ENCODE data around the gene C2CD4C. TPM values are rescaled to one million over a fixed set of nuclear protein-coding genes. Genes with fewer than 3 reads are reported as not detected.
"Not testable (repeated sequence)": the region's sequence is repeated elsewhere in the genome, so short reads cannot be mapped to it uniquely, and the experiment has no call there.

C2CD4C gene
- total and polyA plus RNA-seq, 10 donors, result 0.23 to 2.1 (median 0.77) TPM; not detected in 1

- no peak overlapping the region for H3K27ac ChIP-seq
- no peaks in the 10 kb centered on the region for H3K36me3 ChIP-seq
- H3K4me3 ChIP-seq, result no peak overlapping the region
- WGBS, 5 donors, result 65 to 72% (median 70%) methylated on average over 17 of the region's 17 CpGs
- no peaks in the 10 kb centered on the region for H3K4me1 ChIP-seq
- H3K9me3 ChIP-seq, result no peaks in the 10 kb centered on the region
- intact Hi-C loops (cut with DNase I; ENCODE audit: low total_unique reads), result no loop called here
- peak; percentile 45 for DNase-seq
- peaks cover 0 to 59% (median 0%) of the 10 kb centered on the region in 7 donors for H3K27me3 ChIP-seq (replicated peaks in 1 of 7)
- TF ChIP-seq POLR2A (IDR thresholded peaks at IDR 0.05), result no peak
- no peak for TF ChIP-seq POLR2AphosphoS5 (IDR thresholded peaks at IDR 0.05)
- TF ChIP-seq, protein P1, sequence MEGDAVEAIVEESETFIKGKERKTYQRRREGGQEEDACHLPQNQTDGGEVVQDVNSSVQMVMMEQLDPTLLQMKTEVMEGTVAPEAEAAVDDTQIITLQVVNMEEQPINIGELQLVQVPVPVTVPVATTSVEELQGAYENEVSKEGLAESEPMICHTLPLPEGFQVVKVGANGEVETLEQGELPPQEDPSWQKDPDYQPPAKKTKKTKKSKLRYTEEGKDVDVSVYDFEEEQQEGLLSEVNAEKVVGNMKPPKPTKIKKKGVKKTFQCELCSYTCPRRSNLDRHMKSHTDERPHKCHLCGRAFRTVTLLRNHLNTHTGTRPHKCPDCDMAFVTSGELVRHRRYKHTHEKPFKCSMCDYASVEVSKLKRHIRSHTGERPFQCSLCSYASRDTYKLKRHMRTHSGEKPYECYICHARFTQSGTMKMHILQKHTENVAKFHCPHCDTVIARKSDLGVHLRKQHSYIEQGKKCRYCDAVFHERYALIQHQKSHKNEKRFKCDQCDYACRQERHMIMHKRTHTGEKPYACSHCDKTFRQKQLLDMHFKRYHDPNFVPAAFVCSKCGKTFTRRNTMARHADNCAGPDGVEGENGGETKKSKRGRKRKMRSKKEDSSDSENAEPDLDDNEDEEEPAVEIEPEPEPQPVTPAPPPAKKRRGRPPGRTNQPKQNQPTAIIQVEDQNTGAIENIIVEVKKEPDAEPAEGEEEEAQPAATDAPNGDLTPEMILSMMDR (IDR thresholded peaks at IDR 0.05 in 8 of 11, conservative IDR thresholded peaks at IDR 0.05 in 3 of 11), result no peak
These were observed 44.3 kb downstream of the C2CD4C start for GRCh38 chr19:364496-365287.

DNA sequence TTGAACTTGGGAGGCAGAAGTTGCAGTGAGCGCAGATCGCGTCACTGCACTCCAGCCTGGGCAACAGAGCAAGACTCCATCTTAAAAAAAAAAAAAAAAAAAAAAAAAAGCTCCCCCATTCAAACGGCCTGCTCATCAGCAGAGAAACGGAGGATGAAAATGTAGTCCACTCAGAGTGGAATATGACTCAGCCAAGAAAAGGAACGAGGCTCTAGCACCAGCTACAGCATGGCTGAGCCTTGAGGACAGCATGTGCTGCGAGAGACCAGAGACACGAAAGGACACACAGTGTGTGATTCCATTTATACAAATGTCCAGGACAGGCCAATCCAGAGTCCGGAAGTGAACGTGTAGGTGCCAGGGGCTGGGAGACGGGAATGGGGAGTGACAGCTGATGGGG, 46.3 kb downstream of the C2CD4C start:
- DNase-seq, result peak; percentile 21
- H3K4me3 ChIP-seq, result no peak overlapping the region
- TF ChIP-seq, protein P1 (IDR thresholded peaks at IDR 0.05 in 8 of 11, conservative IDR thresholded peaks at IDR 0.05 in 3 of 11), result no peak
- no peak for TF ChIP-seq POLR2A (IDR thresholded peaks at IDR 0.05)
- TF ChIP-seq POLR2AphosphoS5 (IDR thresholded peaks at IDR 0.05), result no peak
- no peak overlapping the region for H3K27ac ChIP-seq
- 80 to 91% (median 84%) methylated on average over 11 of the region's 11 CpGs for WGBS, 5 donors
- no peaks in the 10 kb centered on the region for H3K4me1 ChIP-seq
- no peaks in the 10 kb centered on the region for H3K9me3 ChIP-seq
- H3K27me3 ChIP-seq (replicated peaks in 1 of 7), result peaks cover 0 to 58% (median 0%) of the 10 kb centered on the region in 7 donors
- H3K36me3 ChIP-seq, result no peaks in the 10 kb centered on the region
- intact Hi-C loops (cut with DNase I; ENCODE audit: low total_unique reads), result no loop called here

DNA sequence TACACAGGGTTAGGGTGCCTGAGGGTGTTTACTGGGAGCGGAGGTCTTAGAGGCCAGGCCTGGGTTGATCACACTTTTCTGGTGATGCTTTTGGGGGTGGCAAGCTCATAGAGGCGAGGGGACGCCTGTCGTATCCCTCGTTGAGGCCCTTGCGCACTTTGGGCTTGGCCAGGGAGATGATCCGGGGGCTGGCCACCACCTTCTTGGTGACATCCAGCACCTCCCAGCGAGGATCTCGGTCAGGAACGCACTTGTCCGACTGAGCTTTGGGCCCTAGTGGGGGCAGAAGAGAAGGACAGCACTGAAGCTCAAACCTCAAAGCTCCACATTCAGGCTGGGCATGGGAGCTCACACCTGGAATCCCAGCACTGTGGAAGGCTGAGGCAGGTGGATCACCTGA, 46.8 kb downstream of the C2CD4C start:
- 82 to 94% (median 92%) methylated on average over 11 of the region's 11 CpGs for WGBS, 5 donors
- H3K4me3 ChIP-seq, result no peak overlapping the region
- TF ChIP-seq POLR2AphosphoS5 (IDR thresholded peaks at IDR 0.05), result no peak
- TF ChIP-seq POLR2A (IDR thresholded peaks at IDR 0.05), result no peak
- TF ChIP-seq, protein P1 (IDR thresholded peaks at IDR 0.05 in 8 of 11, conservative IDR thresholded peaks at IDR 0.05 in 3 of 11), result no peak
- H3K27me3 ChIP-seq (replicated peaks in 1 of 7), result peaks cover 0 to 53% (median 0%) of the 10 kb centered on the region in 7 donors
- peak; percentile 41 for DNase-seq
- no peaks in the 10 kb centered on the region for H3K4me1 ChIP-seq
- H3K27ac ChIP-seq, result no peak overlapping the region
- intact Hi-C loops (cut with DNase I; ENCODE audit: low total_unique reads), result no loop called here
- H3K36me3 ChIP-seq, result no peaks in the 10 kb centered on the region
- H3K9me3 ChIP-seq, result no peaks in the 10 kb centered on the region

DNA sequence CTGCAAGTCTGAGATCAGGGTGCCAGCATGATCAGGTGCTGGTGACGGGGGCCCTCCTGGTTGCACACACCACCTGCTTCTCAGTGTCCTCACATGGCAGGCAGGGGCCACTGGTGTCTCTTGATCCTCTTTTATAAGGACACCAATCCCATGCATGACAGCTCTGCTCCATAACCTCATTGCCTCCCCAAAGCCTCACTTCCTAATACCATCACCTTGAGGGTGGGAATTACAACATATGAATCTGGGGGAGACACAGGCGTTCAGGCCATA, 49.4 kb downstream of the C2CD4C start:
- H3K4me1 ChIP-seq, result no peaks in the 10 kb centered on the region
- WGBS, 5 donors, result 70 to 94% (median 83%) methylated on average over 1 to 2 of the region's 2 CpGs
- no peak overlapping the region for H3K27ac ChIP-seq
- no peaks in the 10 kb centered on the region for H3K36me3 ChIP-seq
- DNase-seq, result no peak
- H3K27me3 ChIP-seq (replicated peaks in 1 of 7), result peaks cover 0 to 34% (median 0%) of the 10 kb centered on the region in 7 donors
- intact Hi-C loops (cut with DNase I; ENCODE audit: low total_unique reads), result no loop called here
- no peak overlapping the region for H3K4me3 ChIP-seq
- TF ChIP-seq, protein P1 (IDR thresholded peaks at IDR 0.05 in 8 of 11, conservative IDR thresholded peaks at IDR 0.05 in 3 of 11), result no peak
- TF ChIP-seq POLR2AphosphoS5 (IDR thresholded peaks at IDR 0.05), result no peak
- no peak for TF ChIP-seq POLR2A (IDR thresholded peaks at IDR 0.05)
- peaks cover 0 to 10% (median 6%) of the 10 kb centered on the region in 8 donors for H3K9me3 ChIP-seq

DNA sequence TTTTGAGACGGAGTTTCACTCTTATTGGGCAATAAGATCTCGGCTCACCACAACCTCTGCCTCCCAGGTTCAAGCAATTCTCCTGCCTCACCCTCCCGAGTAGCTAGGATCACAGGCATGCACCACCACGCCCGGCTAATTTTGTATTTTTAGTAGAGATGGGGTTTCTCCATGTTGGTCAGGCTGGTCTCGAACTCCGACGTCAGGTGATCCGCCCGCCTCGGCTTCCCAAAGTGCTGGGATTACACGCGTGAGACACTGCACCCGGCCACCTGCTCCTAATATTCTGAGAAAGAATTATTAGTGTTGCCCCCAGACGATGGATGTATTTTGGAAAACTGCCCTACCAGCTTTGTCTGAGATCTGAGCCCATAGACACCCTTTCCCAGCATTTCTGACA, 53.4 kb downstream of the C2CD4C start:
- peaks cover 0 to 18% (median 0%) of the 10 kb centered on the region in 7 donors for H3K27me3 ChIP-seq (replicated peaks in 1 of 7)
- peaks cover 4 to 37% (median 27%) of the 10 kb centered on the region in 8 donors for H3K9me3 ChIP-seq
- H3K4me3 ChIP-seq; H3K4me1 ChIP-seq; intact Hi-C loops (cut with DNase I; ENCODE audit: low total_unique reads); H3K27ac ChIP-seq; H3K36me3 ChIP-seq: not testable (repeated sequence)
- WGBS, 5 donors, result 90 to 94% (median 93%) methylated on average over 15 of the region's 15 CpGs
- DNase-seq, result peak; percentile 34
